ENCODE results near the gene ZNF440. TPM values are rescaled to one million over a fixed set of nuclear protein-coding genes. Genes with fewer than 3 reads are reported as not detected.
"Not testable (repeated sequence)": the region's sequence is repeated elsewhere in the genome, so short reads cannot be mapped to it uniquely, and the experiment has no call there.

ZNF440 gene
- total RNA-seq, 1 donor from 2014 or later: 18.5 TPM

DNA sequence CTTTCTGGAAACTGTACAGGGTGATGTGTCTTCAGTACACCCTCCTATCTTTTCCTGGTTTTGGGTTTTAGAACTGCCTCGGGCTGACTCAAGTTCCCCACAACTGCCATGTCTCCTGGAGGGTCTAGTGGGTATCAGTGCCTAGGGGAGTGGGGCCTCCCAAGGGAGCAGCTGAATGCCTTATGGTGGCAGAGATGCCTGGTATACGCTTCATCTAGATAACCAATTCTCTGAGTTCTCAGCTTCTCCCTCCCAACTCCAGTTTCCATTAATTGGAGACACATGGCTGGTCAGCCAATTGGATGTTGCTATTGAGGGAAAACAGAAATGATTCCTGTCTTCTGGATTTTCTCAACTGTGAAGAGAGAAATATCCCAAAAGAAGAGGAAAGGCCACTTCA lies 47.2 kb downstream of the ZNF440 start:
- intact Hi-C loops (cut with micrococcal nuclease): no loop called here
- TF ChIP-seq, protein P1, sequence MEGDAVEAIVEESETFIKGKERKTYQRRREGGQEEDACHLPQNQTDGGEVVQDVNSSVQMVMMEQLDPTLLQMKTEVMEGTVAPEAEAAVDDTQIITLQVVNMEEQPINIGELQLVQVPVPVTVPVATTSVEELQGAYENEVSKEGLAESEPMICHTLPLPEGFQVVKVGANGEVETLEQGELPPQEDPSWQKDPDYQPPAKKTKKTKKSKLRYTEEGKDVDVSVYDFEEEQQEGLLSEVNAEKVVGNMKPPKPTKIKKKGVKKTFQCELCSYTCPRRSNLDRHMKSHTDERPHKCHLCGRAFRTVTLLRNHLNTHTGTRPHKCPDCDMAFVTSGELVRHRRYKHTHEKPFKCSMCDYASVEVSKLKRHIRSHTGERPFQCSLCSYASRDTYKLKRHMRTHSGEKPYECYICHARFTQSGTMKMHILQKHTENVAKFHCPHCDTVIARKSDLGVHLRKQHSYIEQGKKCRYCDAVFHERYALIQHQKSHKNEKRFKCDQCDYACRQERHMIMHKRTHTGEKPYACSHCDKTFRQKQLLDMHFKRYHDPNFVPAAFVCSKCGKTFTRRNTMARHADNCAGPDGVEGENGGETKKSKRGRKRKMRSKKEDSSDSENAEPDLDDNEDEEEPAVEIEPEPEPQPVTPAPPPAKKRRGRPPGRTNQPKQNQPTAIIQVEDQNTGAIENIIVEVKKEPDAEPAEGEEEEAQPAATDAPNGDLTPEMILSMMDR (IDR thresholded peaks at IDR 0.05): no peak
- Mint-ChIP-seq H3K36me3 (ENCODE audit: low read depth) (peaks cover 82% of the 10 kb centered on the region), H3K4me3 (no peak overlapping the region), H3K27me3 (no peaks in the 10 kb centered on the region), H3K9me3 (peaks cover 16% of the 10 kb centered on the region), H3K4me1 (peaks cover 2% of the 10 kb centered on the region), H3K27ac (no peak overlapping the region)
- CTCF ChIA-PET: no interaction called here
- DNase-seq (no peak), ATAC-seq (ENCODE audit: low read depth) (no peak)
- POLR2A ChIA-PET: no interaction called here

- H3K27me3 Mint-ChIP-seq; intact Hi-C loops (cut with micrococcal nuclease); CTCF ChIA-PET; ATAC-seq (ENCODE audit: low read depth); H3K4me1 Mint-ChIP-seq; DNase-seq; H3K4me3 Mint-ChIP-seq; POLR2A ChIA-PET; H3K27ac Mint-ChIP-seq: not testable (repeated sequence)
- Mint-ChIP-seq H3K9me3 (peaks cover 36% of the 10 kb centered on the region), H3K36me3 (ENCODE audit: low read depth) (peaks cover 74% of the 10 kb centered on the region)
Measured at GRCh38 chr19:11867766-11868165, 53.7 kb downstream of the ZNF440 start.

DNA sequence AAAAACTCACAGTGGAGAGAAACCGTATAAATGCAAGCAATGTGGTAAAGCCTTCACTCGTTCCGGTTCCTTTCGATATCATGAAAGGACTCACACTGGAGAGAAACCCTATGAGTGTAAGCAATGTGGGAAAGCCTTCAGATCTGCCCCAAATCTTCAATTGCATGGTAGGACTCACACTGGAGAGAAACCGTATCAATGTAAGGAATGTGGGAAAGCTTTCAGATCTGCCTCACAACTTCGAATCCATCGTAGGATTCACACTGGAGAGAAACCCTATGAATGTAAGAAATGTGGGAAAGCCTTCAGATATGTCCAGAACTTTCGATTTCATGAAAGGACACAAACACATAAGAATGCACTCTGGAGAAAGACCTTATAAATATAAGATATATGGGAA lies 54.1 kb downstream of the ZNF440 start:
- intact Hi-C loops (cut with micrococcal nuclease): no loop called here
- peaks cover 71% of the 10 kb centered on the region for H3K36me3 Mint-ChIP-seq (ENCODE audit: low read depth)
- H3K27ac Mint-ChIP-seq: no peak overlapping the region
- no peak for DNase-seq
- H3K27me3 Mint-ChIP-seq: no peaks in the 10 kb centered on the region
- TF ChIP-seq, protein P1 (IDR thresholded peaks at IDR 0.05): no peak
- POLR2A ChIA-PET: no interaction called here
- H3K4me3 Mint-ChIP-seq: no peak overlapping the region
- peaks cover 34% of the 10 kb centered on the region for H3K9me3 Mint-ChIP-seq
- CTCF ChIA-PET: no interaction called here
- ATAC-seq (ENCODE audit: low read depth): no peak
- H3K4me1 Mint-ChIP-seq: no peaks in the 10 kb centered on the region

- TF ChIP-seq, protein P1 (IDR thresholded peaks at IDR 0.05): no peak
- H3K27ac Mint-ChIP-seq: no peak overlapping the region
- ATAC-seq (ENCODE audit: low read depth) (no peak), DNase-seq (no peak)
- POLR2A ChIA-PET: no interaction called here
- H3K27me3 Mint-ChIP-seq: no peaks in the 10 kb centered on the region
- intact Hi-C loops (cut with micrococcal nuclease): no loop called here
- H3K36me3 Mint-ChIP-seq (ENCODE audit: low read depth): peaks cover 29% of the 10 kb centered on the region
- no peak overlapping the region for H3K4me3 Mint-ChIP-seq
- CTCF ChIA-PET: interaction anchor here (1.4 kb wide), 1 partner anchor 269 kb away, joined by 3 read pairs; no protein-coding TSS in a partner anchor
- H3K9me3 Mint-ChIP-seq: peaks cover 22% of the 10 kb centered on the region
- no peaks in the 10 kb centered on the region for H3K4me1 Mint-ChIP-seq
Measured at GRCh38 chr19:11872624-11873023, 58.6 kb downstream of the ZNF440 start.

DNA sequence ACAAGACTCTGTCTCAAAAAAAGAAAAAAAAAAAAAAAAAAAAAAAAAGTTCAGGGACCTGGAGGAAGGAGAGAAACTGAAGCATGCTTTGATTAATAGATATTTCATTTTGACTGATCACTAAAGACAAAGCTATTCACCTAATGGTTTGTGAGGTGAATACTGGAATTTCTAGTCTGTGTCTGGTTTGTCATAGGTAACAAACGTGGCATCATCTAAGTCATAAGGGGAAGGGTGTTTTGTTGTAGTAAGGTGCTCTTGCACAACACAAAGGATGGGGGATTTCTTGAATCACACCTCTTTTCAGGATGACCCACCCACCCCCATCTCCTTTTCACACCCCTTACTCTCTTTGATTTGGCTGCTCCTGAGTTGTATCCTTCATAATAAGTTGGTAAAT lies 59.7 kb downstream of the ZNF440 start:
- intact Hi-C loops (cut with micrococcal nuclease): no loop called here
- TF ChIP-seq, protein P1 (IDR thresholded peaks at IDR 0.05): no peak
- POLR2A ChIA-PET: no interaction called here
- H3K36me3 Mint-ChIP-seq (ENCODE audit: low read depth): peaks cover 17% of the 10 kb centered on the region
- DNase-seq (no peak), ATAC-seq (ENCODE audit: low read depth) (no peak)
- CTCF ChIA-PET: interaction anchor here (1.4 kb wide), 1 partner anchor 268 kb away, joined by 3 read pairs; no protein-coding TSS in a partner anchor
- H3K4me1 Mint-ChIP-seq: no peaks in the 10 kb centered on the region
- no peak overlapping the region for H3K27ac Mint-ChIP-seq
- H3K4me3 Mint-ChIP-seq: no peak overlapping the region
- peaks cover 15% of the 10 kb centered on the region for H3K9me3 Mint-ChIP-seq
- H3K27me3 Mint-ChIP-seq: no peaks in the 10 kb centered on the region

DNA sequence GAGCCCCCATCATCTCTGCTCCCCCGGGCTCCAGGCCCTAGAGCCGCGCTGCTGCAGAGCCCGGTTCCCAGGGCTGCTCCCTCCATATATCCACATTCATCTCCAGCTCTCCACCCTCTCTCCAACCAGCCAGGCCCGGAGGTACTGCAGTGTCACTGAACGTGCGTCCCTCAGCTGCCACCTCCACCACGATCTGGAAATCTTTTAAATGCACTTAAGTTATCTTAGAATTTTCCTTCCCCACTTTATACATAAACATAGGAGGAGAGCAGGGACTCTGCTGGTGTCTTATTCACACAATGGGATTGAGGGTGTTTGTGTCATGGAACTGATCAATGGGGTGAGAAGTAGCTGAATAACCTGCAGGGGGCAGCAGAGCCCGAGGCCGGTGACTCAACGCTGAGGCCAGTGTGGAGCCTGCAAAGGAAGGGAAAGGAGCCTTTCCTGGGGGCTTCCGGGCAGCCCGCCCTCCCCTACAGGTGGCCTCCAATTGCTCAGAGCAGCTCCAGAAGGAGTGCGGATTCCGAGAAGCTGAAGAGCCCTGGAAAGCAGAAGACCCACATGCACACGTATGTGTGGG lies 65.7 kb downstream of the ZNF440 start:
- H3K4me1 Mint-ChIP-seq; DNase-seq; H3K27me3 Mint-ChIP-seq; H3K27ac Mint-ChIP-seq; H3K36me3 Mint-ChIP-seq (ENCODE audit: low read depth); H3K9me3 Mint-ChIP-seq; POLR2A ChIA-PET; H3K4me3 Mint-ChIP-seq; ATAC-seq (ENCODE audit: low read depth): not testable (repeated sequence)
- intact Hi-C loops (cut with micrococcal nuclease): loop anchor here (5.0 kb wide), 1 partner anchor 82 kb away; the partner anchor contains the start of gene ZNF491
- CTCF ChIA-PET: interaction anchor here (0.5 to 3.2 kb wide), 5 partner anchors 44 to 264 kb away, joined by 3 to 9 read pairs (median 3); partner anchors contain the start of gene ZNF20
